C4-2B (cell line): ENCODE measurements around the gene PPDPF.

Experiments used
- ZFX ChIP-seq: fragments of 450-650 bp; IDR thresholded peaks from 2 replicates; pipeline ENCODE4 v1.6.1; 2017
- TF ChIP-seq, protein P1 (sequence below): fragments of 450-650 bp; conservative IDR thresholded peaks from 2 replicates; pipeline ENCODE4 v1.5.1; 2017; ENCODE audit warnings: mild to moderate bottlenecking

DNA sequence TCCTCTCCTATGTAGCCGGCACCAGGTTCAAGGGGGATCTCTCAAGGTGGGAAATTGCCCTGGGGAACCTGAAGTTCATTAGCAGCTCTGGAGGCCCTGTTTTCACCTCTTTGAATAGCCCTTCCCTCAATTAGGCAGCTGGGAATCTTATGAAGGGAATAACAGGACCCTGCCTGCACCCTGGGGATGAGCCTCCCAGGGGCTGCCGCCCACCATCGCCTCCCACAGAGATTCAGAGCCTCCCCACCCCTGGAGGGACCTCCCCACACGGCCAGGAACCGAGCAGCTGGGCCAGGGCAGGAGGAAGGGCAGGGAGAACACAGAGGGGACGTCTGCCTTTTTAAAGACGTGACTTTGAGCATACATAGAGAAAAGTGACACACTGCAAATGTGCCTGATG, 17.0 kb upstream of the PPDPF start:
- TF ChIP-seq, protein P1, sequence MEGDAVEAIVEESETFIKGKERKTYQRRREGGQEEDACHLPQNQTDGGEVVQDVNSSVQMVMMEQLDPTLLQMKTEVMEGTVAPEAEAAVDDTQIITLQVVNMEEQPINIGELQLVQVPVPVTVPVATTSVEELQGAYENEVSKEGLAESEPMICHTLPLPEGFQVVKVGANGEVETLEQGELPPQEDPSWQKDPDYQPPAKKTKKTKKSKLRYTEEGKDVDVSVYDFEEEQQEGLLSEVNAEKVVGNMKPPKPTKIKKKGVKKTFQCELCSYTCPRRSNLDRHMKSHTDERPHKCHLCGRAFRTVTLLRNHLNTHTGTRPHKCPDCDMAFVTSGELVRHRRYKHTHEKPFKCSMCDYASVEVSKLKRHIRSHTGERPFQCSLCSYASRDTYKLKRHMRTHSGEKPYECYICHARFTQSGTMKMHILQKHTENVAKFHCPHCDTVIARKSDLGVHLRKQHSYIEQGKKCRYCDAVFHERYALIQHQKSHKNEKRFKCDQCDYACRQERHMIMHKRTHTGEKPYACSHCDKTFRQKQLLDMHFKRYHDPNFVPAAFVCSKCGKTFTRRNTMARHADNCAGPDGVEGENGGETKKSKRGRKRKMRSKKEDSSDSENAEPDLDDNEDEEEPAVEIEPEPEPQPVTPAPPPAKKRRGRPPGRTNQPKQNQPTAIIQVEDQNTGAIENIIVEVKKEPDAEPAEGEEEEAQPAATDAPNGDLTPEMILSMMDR: no peak
- TF ChIP-seq ZFX: no peak
